GM18520 (cell line): Measurements from ENCODE around the gene RNF150.
"Not testable (repeated sequence)": the region's sequence is repeated elsewhere in the genome, so short reads cannot be mapped to it uniquely, and the experiment has no call there.

Source experiments
- ATAC-seq: cut with Tn5 transposase; IDR thresholded peaks from one replicate; pipeline ENCODE4 v1.9.1; 2021; ENCODE audit not compliant: unreplicated experiment

Gene RNF150

DNA sequence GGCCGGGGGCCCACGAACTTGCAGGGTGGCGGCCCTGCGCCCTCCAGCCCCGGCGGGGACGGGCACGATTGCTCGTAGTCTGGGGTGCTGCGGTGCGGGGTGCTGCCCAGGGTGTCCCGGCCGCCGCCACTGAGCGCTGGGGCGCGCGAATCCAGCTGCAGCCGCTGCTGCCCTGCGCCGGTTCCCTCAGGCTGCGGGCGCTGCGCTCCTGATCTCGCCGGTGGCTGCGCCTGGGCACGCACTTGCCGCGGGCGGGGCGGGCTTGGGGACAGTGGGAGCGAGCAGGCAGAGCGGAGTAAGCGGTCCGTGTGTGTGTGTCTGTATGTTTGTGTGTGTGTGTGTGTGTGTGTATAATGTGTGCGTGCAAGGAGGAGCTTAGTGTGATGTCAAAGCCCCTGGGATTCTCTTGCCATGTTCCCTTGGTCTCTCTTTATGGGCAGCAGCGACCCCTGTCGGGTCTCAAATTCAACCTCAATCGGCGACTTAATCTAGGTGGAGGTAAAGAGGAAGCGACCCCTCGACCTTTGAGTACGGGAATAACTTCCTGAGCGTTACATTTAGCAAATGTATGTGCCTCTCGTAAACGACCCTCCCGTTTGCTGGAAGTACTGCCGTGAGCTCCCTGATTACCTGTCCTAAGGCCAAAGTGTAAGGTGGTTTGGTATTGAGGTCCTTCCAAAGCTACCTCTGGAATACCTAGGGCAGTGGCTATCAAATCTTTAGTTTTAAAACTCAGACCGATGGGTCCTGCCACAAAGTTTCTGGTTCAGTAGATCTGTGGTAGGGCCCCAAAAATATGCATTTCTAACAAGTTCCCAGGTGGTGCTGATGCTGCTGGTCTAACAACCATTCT, at the start of gene RNF150:
Gene RNF150, minus strand, starts transcription at position 324 of the 853 bp plus-strand sequence.
- no peak for ATAC-seq

DNA sequence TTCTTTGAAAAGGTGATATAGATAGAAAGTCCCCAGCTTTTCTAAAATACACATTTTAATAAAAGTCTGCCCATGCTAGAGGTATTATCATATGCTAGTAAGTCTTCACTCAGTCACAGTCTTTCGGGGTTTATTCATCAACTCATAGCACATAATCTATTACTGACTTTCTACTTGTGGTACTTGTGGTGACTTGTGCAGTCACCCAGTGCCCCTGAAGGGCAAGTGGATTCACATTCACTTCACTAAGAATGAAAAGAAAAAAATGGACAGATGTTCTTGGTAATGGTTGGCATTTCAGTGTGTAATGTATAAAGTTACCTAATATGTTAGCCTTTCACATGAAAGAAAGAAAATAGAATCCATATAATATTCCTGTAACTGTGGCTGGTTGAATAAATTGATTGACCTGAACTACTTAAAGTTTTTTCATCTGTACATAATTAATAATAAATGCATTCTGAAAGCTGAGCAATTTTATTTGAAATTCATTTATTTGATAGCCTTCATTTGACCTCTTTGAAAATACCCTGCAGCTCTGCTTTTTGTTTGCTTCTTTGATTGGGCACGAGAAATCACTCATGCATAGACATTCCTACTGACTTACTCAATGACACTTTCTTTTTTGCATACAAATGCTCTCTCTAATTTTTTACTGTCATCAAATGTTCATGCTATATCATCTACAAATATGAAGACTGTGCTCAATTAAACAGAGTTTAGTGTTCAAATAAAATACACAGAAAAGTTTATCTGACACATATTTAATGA, 47.9 kb upstream of the RNF150 start:
- no peak for ATAC-seq

DNA sequence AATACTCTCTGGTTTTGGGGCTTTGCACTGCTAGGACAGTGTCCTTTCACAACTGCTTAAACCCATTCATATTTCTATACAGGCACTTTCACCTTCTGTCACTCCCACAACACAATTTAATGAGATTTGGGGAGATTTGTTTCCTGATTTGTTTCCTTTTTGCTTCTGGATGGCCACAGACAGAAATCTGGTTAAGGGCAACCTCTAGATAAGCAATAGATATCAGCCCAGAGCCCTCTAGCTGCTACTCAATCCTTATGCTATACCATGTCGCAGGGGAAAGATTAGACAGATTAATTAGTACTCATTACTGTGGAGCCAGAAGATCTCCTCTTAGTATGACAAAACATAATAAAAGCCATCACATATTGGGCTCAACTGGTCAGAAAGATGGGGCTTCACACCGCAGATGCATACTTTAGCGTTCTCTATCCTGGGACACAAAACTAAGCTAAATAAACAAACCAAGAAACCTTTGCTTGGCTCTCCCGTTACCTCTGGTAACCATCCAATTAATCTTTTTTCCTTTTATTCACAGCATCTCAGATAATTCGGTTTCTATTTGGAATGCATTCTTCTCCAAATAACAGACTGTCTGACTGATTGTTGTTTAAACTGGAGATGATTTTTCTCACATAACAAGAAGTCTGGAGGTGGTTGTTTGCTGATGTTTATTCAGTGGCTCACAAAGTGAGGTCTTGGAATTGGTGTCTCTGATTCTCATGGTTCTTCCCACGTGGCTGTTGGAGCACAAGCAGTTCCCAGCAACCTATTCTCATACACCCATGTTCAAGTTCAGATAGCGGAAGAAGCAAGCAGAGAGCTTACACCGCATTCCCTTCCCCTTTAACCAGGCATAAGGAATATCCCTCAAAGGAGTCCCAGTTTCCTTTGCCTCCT, 46.5 kb upstream of the RNF150 start:
- no peak for ATAC-seq

DNA sequence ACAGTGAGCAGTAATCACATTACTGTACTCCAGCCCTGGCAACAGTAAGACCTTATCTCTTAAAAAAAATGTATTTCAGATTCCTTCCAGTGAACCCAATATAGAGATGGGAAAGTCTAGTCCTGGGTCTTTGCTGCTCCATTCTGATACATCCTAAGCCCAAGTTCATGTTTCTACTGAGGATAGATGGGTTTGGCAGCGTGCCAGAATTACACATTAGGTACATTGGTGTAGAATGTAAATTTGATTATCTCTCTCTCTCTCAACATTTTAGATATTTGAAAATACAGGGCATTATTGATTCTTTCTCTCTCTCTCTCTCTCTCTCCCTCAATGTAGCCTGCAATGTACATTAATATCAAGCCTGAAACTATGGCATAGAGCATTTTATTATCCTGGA, 43.9 kb upstream of the RNF150 start:
- no peak for ATAC-seq

DNA sequence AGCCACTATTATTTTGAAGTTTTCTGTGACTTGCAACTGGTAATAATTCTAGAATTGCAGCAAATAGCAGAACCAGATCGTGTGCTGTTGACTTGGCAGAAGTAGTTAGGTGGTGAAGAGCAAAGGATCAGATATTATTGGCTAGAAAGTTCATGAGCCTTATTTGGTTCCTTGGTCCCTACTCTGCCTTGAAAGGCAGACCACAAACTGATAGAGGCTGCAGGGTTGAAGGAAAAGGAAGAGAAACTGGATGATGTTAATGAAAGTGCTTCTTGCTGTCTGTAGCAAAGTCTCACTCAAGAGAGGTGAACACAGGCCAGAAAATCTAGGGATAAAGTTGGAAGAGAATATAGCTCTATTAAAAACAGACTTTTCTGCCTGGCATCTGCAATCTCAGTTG, 41.2 kb upstream of the RNF150 start:
- ATAC-seq: no peak

DNA sequence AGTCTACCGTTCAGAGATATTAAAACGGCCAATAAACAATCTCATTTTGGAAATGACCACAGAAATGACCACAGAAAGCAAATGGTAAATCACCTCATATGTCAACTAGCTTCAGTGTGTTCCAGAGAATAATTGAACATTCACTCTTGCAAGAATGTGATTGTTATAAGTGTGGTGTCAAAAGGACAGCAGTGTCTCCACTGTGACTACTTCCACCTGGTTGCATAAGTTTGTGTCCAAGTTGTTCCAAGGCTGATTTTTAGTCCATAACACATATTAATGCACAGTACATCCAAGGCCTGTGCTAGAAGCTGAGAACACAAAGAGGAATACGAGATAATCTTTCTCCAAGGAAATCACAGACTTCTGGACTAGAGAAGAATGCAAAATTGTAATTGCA, 37.4 kb upstream of the RNF150 start:
- no peak for ATAC-seq

DNA sequence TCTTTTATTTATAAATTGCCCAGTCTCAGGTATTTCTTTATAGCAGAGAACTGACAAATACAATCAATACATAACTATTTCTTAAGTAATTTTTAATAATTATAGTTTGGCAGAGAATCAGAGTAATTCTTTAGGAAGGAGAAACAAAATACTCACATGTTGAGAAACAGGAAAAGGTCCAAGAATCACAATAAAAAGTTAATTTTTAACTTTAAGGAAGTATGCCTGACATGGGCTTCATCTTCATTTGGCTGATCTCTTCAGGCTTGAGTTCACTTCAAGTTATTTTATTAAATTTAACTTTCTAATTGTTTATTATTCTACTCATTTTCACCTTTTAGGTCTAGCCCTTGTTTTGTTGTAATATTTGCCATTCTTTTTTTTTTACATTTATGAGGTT, 36.1 kb upstream of the RNF150 start:
- ATAC-seq: no peak

DNA sequence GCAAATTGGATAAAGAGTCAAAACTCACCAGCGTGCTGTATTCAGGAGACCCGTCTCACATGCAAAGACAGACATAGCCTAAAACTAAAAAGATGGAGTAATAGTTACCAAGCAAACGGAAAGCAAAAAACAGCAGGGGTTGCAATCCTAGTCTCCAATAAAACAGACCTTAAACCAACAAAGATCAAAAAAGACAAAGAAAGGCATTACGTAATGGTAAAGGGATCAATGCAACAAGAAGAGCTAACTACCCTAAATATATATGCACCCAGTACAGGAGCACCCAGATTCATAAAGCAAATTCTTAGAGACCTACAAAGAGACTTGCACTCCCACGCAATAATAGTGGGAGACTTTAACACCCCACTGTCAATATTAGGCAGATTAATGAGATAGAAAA, 31.7 kb upstream of the RNF150 start:
- ATAC-seq: not testable (repeated sequence)

DNA sequence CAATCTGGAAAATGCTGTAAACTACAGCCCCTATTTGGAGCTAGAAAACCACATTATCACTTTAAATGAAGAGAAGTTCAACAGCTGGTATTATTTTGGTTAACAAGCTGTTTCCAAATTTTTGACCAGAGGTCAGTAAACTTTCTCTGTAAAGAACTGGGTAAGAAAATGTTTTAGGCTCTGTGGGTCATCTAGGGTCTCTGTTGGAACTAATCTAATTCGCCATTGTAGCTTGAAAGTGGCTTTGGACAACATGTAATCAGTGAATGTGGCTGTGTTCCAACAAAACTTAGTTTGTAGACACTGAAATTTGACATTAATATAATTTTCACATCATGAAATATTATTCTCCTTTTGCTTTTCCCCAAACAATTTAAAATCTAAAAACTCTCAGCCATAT, 25.8 kb upstream of the RNF150 start:
- ATAC-seq: no peak

DNA sequence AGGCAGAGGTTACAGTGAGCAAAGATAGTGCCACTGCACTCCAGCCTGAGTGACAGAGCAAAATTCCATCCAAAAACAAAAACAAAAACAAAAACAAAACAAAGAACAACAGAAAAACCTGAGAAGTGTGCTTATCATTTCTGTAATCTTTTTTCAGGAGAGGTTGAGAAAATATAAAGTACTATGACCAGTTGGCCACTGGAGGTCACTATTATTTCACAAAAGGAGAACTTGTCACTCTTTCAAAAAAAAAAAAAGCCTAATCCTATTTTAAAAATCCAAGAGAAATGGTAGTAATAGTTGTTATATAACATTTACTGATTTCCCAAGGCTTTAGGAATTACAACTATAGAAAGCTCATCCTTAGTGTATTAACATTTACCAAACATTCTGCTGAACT, 24.9 kb upstream of the RNF150 start:
- no peak for ATAC-seq

DNA sequence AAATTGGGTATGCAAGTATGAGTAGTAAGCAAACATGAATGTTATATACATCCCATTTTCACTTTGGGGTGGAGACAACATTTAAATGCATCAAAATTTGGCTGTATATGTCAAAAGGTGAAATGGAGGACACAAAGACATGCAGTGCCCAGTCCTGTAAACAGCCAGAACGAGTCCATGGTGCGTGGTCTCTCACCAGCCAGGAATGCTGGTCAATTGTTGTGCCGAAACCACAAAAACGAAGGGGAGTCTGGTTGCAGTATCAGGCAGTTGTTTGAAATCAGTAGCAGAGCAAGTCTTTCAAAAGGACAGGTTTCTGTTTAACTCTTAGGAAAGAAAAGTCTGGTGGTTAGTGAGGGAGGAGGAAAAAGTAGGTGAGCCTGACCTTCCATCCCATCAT, 22.3 kb upstream of the RNF150 start:
- ATAC-seq: no peak

DNA sequence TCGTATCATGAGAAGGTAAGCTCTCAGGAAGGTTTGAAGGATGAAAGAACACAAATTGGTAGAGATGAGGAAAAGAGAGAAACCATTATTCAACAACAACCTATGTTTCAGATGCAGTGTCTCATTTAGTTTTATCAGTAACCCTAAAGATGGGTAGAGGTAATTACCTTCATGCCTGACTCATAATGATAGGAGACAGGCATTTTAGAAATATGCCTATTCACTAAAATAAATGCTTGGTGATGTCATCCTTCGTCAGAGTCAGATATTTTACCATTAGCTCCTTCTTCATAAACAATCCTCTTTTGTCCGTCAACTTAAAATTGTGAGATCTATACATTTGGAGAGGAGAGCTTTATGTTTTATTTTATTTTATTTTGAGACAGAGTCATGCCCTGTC, 21.5 kb upstream of the RNF150 start:
- no peak for ATAC-seq

DNA sequence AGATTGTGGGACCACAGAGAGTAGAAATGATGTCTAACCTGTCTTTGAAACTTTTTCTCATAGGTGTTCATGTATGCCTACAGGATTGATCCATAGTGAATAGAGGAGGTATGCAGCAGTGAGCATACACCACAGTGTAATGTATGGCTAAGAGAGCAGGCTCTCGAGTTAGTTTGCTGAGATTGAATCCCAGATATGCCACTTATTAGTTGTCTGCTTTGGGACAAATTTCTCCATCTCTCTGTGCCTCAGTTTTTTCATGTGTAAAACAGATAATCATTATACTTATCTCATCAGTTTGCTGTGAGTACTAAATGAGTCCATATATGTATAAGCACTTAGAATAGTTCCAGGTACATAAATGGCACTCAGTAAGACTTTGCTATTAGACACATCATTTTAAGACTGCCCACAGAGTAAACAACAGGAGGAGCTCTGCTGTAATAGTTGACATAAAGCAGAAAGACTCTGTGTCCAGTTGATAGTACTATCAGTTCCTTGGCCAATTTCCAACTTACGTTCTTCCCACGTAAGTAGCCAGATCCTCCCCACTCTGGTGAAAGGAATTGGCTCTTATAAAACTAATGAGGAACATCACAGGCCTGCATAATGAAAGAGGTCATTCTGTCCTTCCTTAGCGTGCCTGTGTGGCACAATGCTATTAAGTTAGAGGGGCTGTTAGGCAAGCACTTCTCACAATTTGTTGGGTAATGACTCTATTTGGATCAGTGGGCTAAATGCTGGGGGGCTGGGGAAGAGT, 20.7 kb upstream of the RNF150 start:
- no peak for ATAC-seq

DNA sequence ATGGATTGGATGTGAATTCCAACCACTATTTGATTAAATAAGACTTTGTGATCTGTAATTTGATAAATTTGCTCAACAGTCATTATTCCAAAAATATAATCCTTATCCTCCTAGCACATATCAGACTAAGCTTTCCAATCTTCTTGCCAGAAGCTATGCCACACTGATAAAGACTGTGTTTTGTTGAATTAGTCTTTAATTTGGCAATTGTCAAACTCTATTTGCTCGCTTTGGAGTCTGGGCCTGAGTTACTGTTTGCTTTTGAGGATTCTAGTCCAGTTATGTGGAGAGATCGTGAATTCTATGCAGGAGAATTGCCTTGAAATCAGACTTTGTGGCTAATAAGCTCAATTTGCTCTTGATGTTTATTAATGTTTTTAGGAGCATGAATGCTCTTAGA, 10.9 kb upstream of the RNF150 start:
- no peak for ATAC-seq

DNA sequence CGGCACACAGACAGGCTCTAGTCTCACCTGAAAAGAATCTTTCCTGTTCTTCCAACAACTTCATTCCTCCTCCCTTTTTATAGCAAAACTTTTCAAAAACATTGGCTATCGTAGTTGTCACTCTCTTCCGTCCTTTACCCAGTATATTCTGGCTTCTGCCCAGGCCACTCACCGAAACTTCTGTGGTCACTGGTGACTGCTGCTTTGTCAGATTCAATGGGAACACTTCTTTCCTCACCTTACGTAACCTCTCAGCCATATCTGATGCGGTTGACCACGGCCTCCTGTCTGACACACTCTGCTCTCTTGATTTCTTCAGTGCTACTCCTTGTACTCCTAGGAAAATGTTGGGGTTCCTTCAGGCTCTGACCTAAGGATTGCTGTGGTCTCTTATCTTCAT, 9.2 kb upstream of the RNF150 start:
- ATAC-seq: no peak

DNA sequence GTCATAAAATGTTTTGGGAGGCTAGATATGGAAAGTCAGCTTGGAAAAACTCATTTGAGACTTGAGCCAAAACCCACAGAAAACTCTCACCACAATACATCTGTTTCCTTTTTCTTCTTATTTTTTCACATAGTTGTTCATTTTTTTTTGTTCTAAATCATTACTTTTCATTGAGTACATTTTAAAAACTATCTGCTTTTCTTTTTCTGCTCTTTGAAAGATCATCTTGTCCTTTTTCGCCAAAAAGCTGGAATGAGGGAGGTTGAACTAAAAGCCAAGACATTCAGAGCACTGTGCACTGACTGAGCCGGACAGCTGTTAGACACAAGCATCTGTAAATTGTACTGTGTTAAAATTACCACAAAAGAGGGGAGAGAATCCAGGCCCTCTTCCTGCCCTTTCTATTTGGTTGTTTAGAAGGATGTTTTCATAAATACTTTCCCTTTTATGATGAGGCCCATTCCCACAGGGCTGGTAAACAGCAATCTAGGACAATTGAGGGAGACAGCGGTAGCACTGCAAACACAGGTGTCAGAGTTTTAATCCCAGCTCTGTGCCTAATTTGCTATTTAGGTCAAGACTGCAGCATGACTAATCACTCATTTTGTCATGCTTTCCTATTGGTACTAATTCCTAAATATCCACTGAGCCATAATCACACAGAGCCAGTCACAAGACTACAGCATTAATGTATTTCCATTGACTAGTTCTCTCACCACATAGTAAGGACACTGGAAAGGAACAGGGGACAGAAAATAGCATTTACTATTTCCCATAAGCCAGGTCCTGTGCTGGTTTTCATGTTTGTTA, 7.3 kb upstream of the RNF150 start:
- ATAC-seq: no peak

DNA sequence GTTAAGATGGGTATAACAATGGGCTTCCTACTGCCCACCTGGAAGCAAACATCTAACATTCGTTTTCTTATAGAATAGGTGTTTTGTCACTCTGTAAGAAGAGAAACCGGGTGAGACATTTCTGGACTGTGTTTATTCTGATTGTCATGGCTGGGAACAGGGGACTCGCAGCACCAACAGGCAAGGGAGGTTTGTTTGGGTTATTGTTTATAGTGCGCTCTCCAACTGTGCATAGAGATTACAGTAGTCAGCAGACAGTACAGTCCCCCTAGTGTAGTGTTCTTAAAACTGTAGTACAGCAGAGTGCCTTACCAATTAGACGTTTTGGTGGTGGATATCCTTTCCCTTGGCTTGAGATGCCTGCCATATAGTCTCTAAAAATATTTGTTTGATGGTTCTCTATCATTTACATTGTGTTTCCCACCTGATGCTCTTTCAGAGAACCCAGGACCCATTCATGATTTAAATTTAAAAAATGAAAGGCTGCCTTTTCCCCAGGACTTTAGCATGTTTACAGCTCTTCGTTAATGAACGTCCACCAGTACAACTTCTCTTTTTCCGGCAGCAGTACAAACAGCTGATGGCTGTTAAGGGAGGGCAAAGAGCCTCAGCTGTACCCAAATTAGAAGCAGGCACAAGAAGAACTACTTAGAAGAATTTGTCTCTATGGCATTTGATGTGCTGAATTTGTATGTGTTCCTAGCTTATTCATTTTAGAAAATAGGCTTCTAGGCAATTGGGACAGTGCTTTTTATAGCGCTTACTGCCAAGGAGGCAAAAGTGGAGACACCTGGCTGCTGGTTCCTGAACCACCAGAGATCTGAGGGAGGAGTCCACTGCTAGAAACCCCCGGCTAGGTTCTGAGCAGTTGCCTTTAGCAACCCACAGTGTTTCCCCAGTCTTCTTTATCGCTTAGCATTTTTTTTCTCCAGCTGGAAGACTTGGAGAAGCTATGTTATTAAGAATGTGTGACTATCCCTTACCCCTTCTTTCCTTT, 1.0 kb upstream of the RNF150 start:
- ATAC-seq: no peak

DNA sequence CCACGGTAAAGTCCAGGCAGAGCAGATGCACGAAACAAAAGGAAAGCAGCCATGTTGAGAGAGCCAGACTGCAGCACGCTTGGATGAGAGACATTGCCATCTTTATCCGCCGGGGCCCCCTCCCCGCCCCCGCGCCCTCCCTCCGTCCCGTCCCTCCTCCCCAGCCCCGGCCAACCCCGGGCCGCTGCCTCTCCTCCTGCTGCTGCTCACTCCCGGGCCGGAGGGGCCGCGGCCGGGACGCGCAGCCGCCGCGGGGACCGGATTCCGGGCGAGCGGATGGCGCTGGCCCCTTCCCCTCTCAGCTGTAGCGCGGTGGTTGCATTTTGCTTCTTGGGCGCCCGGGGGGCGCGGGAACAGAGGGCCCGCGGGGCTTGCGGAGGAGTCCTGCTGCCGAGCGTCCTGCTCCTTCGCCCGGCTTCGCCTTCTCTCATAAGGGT, 542 bp downstream of the RNF150 start:
- no peak for ATAC-seq
